Esophagus muscularis mucosa (tissue), 3 donors: Measurements from ENCODE around the gene HS3ST4.

Source experiments
- CTCF ChIP-seq, 3 experiments: fragments of 200-600 bp in 2 of 3; fragments of 450-650 bp in 1 of 3; sonication (generic) in 2 of 3; IDR thresholded peaks; one replicate each; pipeline ENCODE4 v1.5.1; 2017 to 2019; ENCODE audit warnings: antibody characterized with exemption in 3 of 3, mild to moderate bottlenecking in 2 of 3, moderate library complexity in 1 of 3
- EP300 ChIP-seq: sonication (generic); formaldehyde crosslinking; IDR thresholded peaks from one replicate; pipeline ENCODE4 v1.6.1; 2017; ENCODE audit warnings: antibody characterized with exemption

GRCh38 chr16:25692351-25692741 is 587 bp downstream of the HS3ST4 start:
- TF ChIP-seq CTCF (IDR thresholded peaks at IDR 0.05) (no peak), EP300 (no peak)
